GM19025 (cell line): Measurements from ENCODE around the gene CTSO.

ENCODE experiments used
- ATAC-seq: cut with Tn5 transposase; IDR thresholded peaks from one replicate; pipeline ENCODE4 v1.9.1; 2021; ENCODE audit warnings: mild to moderate bottlenecking, low read depth, moderate library complexity; ENCODE audit not compliant: unreplicated experiment

CTSO gene

DNA sequence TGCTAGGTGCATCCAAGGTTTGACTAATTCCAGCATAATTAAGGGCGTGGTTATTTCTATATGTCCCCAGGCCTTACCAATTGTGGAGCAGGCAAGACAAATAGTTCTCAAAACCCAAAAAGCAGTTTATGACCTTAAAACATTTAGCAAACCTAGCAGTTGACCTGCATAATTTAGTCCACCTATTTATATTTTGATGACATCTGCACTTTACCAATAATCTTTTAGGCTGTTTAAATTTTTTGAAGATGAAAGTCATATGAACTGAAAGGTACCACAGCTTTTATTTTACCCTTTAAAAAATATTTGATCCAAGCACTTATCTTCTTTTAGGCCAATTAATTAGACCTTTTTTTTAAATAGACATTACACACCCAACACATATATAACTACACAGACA is 77.8 kb downstream of the CTSO start:
- no peak for ATAC-seq
